ENCODE measurements around the gene SNPH.

DNA sequence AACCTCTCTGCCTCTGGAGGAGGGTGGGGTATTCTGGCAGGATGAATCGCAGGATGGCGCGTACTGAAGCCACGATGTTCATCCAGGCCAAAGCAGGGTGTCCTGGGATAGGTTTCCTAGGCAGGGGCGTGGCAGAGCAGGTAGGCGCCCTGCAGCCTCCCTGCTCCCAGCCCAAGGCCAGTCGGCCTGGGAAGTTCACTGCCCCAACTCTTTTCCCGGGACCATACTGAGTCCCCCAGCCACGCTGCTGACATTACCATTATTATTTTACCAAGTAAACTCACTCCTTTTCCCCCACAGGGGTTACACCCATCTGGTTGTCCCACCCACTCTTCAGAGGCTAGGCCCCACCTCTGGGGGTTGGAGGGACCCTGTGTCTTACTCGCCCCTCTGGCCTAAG is 41.1 kb downstream of the SNPH start:
- TF ChIP-seq, protein P1, sequence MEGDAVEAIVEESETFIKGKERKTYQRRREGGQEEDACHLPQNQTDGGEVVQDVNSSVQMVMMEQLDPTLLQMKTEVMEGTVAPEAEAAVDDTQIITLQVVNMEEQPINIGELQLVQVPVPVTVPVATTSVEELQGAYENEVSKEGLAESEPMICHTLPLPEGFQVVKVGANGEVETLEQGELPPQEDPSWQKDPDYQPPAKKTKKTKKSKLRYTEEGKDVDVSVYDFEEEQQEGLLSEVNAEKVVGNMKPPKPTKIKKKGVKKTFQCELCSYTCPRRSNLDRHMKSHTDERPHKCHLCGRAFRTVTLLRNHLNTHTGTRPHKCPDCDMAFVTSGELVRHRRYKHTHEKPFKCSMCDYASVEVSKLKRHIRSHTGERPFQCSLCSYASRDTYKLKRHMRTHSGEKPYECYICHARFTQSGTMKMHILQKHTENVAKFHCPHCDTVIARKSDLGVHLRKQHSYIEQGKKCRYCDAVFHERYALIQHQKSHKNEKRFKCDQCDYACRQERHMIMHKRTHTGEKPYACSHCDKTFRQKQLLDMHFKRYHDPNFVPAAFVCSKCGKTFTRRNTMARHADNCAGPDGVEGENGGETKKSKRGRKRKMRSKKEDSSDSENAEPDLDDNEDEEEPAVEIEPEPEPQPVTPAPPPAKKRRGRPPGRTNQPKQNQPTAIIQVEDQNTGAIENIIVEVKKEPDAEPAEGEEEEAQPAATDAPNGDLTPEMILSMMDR (IDR thresholded peaks at IDR 0.05) = no peak
- TF ChIP-seq POLR2A (IDR thresholded peaks at IDR 0.05) = no peak
